ENCODE data around the gene P4HB.

- TF ChIP-seq HDGF (IDR thresholded peaks at IDR 0.05; ENCODE audit: borderline replicate concordance) (no peak), PKNOX1 (IDR thresholded peaks at IDR 0.05) (no peak), BHLHE40 (IDR thresholded peaks at IDR 0.05; ENCODE audit: borderline replicate concordance) (no peak), ZNF384 (IDR thresholded peaks at IDR 0.05) (no peak), NFRKB (IDR thresholded peaks at IDR 0.05) (no peak), FOXK2 (IDR thresholded peaks at IDR 0.05) (no peak), TARDBP (IDR thresholded peaks at IDR 0.05) (no peak)
Observed at GRCh38 chr17:81885454-81885853, 25.1 kb upstream of the P4HB start.
